Ramos (cell line): ENCODE measurements around the gene EPHA2.
"Not testable (repeated sequence)": the region's sequence is repeated elsewhere in the genome, so short reads cannot be mapped to it uniquely, and the experiment has no call there.

Experiments
- in situ Hi-C: fragments of 300-500 bp; cut with MboI; formaldehyde crosslinking; loops from one replicate; pipeline ENCODE4 v1.14.3; 2022; ENCODE audit warnings: low sequenced_read_pairs; ENCODE audit not compliant: unreplicated experiment

The EPHA2 gene

DNA sequence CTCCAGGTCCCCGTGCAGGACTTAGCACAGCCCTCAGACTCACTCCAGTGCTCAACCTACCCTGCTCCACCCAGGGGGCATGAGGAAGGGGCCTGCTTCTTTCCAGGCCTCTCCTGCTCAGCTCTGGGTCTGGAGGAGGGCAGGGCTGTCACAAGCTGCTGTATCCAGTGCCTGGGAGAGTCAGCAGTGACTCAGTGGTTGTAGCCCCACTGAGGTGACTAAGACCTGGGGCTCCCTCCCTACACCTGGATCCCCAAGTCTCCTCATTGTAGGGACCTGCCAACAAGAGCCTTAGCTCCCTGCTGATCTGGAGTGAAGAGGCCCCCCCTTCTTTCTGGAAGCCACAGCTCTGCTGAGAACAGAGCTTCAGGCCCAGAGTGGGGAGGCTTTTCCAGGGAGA lies 46.3 kb downstream of the EPHA2 start:
- in situ Hi-C loops: no loop called here

DNA sequence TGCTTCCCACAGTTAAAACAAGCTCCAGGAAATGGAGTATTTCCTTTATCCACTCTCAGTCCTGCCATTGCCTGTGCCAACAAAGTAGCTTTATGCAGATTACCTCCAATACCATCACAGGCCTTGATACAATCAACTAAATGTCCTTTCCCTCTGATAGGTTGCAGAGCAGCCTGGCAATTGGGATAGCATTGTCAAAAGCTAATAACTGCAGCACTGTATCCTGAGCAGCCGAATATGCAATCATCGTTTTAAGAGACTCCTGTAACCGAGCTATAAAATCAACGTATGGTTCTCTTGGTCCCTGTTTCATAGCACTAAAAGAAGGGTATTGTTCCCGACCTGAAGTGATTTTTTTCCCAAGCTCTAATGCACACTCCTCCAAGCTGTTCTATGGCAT lies 48.8 kb downstream of the EPHA2 start:
- in situ Hi-C loops: not testable (repeated sequence)

DNA sequence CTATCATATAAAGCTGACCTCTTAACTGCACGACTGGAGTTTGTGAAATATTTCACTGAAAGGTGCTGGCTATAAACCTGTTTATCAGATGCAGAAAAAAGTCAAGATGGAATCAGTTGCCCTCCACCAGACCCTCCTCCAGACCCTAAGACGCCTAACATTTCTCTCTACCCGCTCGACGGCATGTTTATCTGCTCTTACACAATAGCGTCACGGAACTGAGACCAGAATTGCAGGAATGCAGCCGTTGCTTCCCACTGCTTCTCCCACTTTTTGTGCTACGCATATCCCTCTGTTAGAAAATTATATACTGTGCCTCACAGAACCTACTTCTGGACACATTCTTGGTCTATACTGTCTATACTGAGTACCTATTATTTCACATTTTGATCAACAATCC lies 54.2 kb downstream of the EPHA2 start:
- in situ Hi-C loops: no loop called here

DNA sequence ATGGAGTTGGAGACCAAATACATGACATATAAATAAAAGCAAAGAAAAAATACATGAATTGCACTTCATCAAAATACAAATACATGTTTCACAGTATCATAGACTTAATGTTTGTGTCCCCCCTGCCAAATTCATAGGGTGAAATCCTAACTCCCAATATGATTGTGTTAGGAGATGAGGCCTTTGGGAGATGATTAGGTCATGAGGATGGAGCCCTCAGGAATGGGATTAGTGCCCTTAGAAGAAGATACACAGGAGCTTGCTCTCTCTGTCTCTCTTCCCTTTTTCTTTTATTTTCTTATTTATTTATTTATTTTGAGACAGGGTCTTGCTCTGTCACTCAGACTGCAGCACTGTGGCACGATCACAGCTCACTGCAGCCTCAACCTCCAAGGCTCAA lies 56.5 kb downstream of the EPHA2 start:
- in situ Hi-C loops: loop anchor here (10.0 kb wide), 1 partner anchor 505 kb away; no protein-coding TSS in a partner anchor

DNA sequence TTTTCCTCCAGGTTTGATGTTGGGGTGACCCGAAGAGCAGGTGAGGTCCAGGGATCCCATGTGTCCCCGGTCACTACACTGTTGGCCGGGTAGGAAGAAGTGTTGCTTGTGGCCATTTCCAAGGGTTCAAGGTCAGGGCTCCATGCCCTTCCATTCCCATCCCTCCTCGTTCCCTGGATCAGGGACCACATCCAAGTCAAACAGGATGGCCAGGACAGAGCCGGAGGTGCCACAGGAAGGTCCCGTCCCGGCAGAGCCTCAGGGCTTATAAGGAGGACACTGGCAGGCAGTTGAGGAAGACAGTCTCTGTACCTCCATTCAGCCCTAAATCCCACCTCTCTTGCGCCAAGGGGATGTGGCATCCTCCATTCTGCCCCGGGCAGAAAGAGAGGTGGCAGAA lies 60.4 kb downstream of the EPHA2 start:
- in situ Hi-C loops: loop anchor here (10.0 kb wide), 1 partner anchor 509 kb away; no protein-coding TSS in a partner anchor

DNA sequence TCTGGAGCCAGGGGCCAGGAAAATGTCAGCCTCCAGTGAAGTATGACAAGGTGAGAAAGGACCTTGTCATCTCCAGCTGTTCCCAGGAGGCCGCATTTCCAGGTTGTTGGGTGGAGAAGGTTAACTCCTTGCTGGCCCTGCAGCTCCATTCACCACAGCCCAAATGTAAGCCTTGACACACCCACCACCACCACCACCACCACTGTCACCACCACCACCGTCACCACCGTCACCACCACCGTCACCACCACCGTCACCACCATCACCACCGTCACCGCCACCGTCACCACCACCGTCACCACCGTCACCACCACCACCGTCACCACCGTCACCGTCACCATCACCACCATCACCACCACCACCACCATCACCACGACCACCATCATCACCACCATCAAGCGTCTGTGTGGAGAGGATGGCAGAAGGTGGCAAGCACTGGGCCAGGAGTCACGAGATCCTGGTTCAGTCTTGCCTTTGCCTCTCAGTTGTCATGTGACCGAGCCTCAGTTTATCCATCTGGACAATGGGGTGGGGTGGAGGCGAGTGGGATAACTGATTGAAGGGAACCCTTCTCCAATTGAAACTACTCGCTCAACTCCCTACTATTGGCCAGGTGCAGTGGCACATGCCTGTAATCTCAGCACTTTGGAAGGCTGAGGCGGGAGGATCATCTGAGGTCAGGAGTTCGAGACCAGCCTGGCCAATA lies 61.3 kb downstream of the EPHA2 start:
- in situ Hi-C loops: loop anchor here (10.0 kb wide), 1 partner anchor 510 kb away; no protein-coding TSS in a partner anchor

DNA sequence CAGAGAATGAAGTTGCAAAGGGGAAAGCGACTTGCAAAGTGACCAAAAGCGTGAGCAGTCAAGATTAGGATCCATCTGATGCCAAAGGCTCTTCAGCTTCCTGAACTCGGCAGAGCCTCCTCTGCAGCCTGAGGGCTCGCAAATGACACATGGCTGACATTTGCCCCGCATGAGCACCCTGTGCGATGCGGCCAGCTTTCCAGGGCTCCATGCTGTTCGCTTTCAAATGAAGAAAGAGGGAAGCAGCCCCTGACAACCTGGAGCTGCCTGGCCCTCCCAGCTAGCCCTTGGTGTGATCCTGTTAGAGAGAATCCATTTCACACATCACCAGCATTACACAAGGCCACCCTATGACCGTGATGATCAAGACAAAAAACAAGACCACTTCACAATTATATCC lies 62.3 kb downstream of the EPHA2 start:
- in situ Hi-C loops: loop anchor here (10.0 kb wide), 1 partner anchor 511 kb away; no protein-coding TSS in a partner anchor

DNA sequence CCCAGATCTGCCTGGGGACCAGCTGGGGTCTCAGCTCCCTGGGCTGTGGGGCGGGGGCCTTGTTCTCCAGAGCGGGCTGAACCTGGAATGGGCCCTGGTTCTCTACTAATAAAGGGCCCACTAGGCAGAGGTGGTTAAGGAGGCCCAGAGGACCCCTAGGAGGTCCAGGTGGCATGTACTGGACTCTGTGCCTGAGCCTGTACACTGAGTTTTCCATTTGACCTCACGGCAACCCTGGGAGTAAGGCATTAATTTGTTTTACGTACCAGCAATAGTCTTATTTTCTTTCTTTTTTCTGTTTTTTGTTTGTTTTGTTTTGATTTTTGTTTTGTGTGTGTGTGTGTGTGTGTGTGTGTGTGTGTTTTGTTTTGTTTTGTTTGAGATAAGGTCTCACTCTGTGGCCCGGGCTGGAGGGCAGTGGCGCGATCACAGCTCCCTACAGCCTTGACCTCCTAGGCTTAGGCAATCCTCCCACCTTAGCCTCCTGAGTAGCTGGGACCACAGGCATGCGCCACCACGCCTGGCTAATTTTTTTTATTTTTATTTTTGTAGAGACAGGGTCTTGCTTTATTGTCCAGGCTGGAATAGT lies 62.9 kb downstream of the EPHA2 start:
- in situ Hi-C loops: loop anchor here (10.0 kb wide), 1 partner anchor 512 kb away; no protein-coding TSS in a partner anchor

DNA sequence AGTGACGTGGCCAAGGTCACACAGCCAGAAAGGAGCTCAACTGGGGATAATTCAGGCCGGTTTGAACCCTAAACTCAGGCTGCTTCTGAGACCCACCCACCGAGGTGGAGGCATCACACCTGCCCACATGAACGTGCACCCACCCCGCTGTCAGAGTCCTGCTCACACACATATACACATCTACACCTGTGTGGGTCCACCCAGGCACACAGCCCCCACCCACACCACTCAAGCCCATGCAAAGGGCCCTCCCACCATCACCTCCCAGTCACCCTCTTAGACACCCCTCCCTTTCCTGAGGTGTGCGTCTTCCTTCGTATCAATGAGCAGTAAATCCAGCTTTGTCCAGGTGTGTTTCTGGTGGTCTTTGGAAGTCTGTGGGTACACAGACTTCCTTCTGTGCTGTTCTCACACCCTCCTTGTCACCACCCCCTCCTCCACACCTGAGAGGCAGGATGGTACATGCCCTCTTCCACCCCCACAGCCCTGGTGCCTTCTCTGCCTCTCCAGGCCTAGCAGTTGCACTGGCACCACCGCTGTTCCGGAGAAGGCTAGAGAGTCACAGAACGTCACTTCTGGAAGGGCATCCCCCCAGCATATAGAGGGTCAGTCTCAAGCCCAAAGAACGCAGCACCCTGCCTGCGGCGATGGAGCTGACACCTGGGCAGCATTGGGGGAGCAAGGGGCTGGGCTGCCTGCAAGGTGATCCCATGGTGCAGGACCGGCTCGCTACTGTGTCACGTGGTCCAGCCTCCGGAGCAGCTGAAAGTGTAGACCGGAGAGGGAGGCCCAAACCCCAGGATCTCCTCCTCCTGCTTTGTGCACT lies 63.6 kb downstream of the EPHA2 start:
- in situ Hi-C loops: loop anchor here (10.0 kb wide), 1 partner anchor 512 kb away; no protein-coding TSS in a partner anchor

DNA sequence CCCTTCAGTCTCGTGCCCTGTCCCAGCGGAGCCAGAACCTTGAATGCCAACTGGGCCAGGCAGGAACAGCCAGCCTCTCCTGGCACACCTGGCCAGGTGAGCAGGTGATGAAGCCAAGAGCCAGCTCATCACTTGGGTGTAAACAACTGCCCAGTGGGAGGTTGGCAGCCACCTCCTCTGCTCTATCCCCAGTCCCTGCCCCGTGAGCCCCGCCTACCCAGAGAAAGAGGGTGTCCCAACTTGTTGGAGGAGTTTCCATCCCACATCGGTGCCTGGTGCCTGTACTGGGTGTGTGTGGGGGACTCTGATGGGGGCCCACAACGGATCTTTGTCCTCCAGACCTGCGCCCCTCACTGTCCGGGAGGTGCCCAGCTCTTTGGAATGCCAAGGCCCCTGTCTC lies 64.6 kb downstream of the EPHA2 start:
- in situ Hi-C loops: loop anchor here (10.0 kb wide), 1 partner anchor 514 kb away; no protein-coding TSS in a partner anchor

DNA sequence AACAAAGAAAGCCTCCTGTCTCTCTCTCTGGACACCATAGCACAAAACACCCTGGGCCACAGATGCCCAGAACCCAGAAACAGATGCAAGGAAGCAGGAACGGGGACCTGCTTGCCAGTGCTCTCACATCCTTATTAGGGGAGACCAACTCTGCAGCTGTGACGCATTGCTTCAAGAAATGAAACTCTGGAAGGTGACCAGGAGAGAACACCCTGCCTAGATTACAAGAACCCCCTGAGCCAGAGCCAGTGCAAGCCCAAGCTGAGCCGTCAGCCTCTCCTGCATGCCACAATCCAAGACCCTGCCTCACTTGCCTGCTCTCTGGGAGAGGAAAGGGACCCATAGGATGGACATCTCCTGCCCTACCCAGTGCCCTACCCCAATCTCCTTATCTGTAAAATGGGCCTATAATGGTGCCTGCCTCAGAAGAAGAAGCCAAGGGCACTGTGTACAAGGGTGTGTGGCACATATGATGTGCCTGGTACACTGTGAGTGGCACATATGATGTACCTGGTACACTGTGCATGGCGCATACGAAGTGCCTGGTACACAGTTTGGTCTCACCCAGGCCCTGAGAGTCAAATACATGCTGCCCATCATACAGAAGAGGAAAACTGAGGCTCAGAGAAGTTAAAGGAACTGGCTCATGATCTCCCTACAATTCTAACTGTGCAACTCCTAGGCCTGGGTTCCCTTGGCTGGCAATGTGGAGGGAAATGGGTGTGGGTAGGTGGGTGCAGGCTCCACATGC lies 65.6 kb downstream of the EPHA2 start:
- in situ Hi-C loops: loop anchor here (10.0 kb wide), 1 partner anchor 515 kb away; no protein-coding TSS in a partner anchor

DNA sequence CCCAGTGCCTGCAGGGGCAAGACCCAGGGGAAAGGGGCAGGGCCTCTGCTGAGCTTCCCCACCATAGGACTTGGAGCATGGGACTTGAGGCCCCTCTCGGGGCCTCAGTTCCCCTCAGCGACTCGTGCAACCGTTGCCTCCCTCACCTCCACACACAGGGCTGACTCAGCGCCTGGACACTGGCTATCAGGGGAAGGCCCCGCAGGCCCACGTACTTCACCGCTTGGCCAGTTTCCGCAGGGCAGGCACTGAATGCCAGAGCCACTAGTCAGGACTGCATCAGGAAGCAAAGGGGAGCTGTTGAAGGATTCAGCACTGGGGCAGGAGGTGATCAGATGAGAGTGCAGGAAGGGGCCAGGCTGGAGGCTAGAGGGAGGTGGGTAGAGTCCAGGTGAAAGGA lies 66.9 kb downstream of the EPHA2 start:
- in situ Hi-C loops: loop anchor here (10.0 kb wide), 1 partner anchor 276 kb away; the partner anchor contains the start of gene SZRD1

DNA sequence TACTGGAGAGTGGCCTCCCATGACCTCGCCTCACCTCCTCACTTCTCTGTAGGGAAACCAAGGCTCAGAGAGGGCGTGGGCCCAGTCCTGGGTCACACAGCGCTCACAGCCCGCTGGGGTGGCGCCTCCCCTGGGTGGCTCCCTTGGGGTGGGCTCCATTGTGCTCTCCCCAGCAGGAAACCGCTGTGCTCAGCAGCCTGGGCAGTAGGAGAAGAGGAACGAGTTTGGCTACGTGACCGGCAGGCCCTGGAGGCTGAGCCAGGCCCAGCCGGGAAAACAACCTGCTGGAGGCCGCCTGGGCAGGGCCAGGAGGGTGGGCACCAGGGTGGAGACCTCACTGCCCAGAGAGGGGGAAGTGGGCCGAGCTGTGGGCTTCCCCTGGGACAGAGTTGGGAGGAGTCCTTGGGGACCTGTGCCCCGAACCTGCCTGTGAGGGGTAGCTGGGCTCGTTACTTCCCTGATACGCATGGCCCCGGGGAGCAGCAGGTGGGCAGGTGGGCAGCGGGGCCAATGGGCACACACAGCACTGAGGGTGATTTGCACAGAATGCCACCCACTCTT lies 67.4 kb downstream of the EPHA2 start:
- in situ Hi-C loops: loop anchor here (10.0 kb wide), 1 partner anchor 276 kb away; the partner anchor contains the start of gene SZRD1

DNA sequence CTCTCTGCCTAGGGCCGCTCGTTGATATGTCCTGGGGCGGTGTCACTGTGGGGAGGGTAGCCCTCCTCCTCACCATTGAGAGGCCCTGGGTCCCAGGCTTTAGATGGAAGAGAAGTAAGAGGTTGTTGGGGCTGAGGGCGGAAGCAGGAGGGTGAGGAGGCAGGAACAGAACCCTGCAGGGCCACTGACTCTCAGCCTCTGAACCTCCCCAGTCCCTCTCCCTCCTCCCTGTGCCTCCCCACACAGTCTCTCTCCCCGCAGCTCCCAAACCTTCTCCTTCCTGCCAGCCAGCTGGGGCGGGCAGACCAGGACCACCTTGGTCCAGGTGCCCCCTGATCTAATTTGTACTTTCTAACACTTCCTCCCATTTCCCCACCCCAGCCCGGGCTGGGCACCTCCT lies 68.1 kb downstream of the EPHA2 start:
- in situ Hi-C loops: loop anchor here (10.0 kb wide), 1 partner anchor 277 kb away; the partner anchor contains the start of gene SZRD1

DNA sequence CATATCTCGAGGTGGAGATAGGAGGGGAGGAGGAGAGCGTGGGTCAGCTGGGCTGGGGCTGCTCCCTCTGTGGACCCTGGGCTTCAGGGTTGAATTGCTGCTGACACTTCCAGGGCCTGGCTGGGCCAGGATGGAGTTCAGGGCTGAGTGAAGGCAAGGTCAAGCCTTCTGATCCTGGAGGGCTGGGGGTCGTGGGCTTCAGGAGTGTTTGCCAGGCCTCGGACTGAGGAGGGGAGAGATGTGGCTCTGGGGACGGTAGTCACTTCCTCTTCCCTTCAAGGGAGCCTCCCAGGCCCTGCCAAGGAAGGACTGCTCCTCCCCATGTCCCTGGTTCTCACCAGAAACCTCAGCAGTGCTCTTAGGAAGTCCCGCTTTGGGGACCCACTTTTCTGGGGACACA lies 70.3 kb downstream of the EPHA2 start:
- in situ Hi-C loops: loop anchor here (10.0 kb wide), 1 partner anchor 279 kb away; the partner anchor contains the start of gene SZRD1

DNA sequence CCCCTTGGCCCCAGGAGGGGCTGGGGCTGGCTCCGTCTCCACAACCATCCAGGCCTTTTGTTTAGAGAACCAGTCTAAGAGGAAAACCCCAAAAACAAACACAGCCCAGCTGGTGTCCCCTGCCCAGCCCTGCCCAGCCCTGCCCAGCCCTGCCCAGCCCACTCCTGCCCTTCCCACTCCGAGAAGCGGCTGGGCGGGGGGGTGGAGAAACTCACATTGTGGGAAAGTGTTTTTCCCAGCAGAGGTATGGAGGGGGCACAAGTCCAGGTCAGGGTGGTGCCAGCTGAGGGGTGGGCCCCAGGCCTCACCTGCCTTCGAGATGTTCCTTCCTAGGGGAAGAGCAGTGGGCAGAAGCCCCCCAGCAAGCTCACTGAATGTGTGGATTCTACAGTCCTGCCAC lies 72.4 kb downstream of the EPHA2 start:
- in situ Hi-C loops: loop anchor here (5.0 to 10.0 kb wide), 2 partner anchors 99 to 281 kb away; partner anchors contain the start of gene SZRD1

DNA sequence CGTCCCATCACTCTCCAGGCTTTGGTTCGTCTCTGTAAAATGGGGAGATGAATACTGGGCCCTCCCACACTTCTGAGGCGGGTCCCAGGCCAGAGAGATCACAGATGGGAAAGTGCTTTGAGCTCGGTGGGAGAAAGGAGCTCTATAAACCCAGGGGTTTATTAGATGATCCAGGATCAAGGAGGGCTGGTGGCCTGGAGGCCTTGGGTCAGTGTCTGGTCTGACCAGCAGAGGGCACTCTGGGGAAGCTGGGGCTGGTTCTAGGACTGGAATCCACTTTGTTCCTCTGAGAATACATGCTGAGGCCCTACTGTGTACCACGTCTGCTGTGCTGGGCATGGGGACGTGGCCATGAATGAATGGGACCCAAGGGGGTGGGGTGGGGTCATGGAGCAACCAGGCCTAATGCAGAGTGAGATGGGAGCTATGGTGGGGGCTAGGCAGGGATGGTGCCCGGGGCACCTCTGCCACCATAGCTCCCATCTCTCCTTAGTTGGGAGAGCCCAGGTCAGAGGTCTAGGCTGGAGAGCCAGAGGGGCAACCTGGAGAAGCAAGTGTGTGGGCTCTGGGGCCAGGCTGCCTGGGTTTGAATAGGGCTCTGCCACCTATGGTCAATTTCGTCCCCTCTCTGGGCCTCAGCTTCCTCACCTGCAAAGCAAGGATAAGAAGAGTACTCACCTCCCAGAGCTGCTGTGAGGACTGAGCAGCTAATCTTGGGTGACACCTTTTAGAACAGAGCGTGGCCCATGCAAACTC lies 73.4 kb downstream of the EPHA2 start:
- in situ Hi-C loops: loop anchor here (5.0 to 10.0 kb wide), 2 partner anchors 100 to 282 kb away; partner anchors contain the start of gene SZRD1

DNA sequence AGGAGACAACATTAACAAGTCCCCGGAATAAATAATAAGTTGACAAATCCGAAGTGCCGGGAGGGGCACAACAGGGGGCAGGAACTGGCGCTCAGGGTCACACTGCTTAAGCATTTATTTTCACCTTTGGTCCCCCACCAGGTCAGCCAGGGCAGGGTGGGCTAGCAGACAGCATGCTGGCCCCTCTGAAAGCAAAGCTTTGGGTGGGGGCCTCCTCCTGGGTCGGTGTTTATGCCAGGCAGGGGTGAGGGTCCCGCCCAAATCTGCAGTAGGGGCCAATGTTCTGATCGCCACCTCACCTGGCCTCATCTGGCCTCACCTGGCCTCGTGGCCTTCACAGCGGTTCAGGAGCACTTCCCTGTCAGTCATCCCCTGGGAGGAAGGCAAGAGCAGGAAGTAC lies 74.2 kb downstream of the EPHA2 start:
- in situ Hi-C loops: loop anchor here (5.0 to 10.0 kb wide), 2 partner anchors 101 to 283 kb away; partner anchors contain the start of gene SZRD1
